CD4-positive, alpha-beta T cell treated with Interleukin-2 at 100 ng/mL for 4 hours (primary cell): Measurements from ENCODE around the gene CRACDL.

ENCODE experiments used
- DNase-seq: peaks from one replicate; pipeline ENCODE4 v3.0.0-alpha.2; 2020; ENCODE audit warnings: low spot score

The CRACDL gene

DNA sequence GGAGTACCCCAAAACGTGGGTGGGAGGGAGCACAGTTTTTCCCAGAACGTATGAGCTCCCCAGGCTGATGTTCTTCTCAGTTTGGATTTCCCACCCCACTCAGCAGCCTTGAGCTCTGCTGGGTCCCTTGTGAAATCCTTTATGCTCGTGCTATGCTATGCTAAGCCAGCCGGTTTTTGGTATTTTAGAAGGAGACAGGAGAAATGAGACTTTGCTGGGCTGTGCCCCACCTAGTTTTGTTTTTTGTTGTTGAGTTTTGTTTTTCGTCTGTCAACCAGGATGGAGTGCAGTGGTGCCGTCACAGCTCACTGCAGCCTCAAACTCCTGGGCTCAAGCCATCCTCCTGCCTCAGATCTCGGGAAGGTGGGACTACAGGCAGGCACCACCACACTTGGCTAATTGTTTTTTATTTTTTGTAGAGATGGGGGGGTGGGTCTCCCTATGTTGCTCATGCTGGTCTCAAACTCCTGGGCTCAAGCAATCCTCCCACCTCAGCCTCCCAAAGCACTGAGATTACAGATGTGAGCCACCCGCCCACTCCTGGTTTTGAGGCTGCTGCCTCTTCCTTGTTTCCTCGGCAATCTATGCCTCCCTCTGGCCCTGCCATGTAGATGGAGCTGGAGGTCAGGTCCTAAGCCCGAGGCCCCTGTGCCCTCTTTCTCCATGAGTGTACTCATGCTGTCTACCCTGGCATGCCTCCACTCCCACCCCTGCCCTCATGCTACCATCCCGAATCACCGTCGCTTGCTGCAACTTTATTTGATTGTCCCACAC lies 187.5 kb downstream of the CRACDL start:
- no peak for DNase-seq

GRCh38 chr2:98747888-98748287 lies 188.1 kb downstream of the CRACDL start:
- DNase-seq: no peak

DNA sequence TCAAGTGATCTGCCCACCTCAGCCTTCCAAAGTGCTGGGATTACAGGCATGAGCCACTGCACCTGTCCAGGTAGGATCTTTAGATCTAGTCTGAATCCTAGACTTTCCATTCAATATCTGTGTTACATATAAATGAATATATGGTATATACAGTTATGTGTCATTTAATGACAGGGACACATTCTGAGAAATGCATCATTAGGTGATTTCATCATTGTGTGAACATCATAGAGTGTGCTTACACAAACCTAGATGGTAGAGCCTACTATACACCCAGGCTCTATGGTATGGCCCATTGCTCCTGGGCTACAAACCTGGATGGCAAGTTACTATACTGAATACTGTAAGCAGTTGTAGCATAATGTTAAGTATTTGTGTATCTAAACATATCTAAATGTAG lies 189.6 kb downstream of the CRACDL start:
- DNase-seq: no peak

GRCh38 chr2:98744595-98744994 lies 191.4 kb downstream of the CRACDL start:
- no peak for DNase-seq
